Measurements from ENCODE around the gene SAP30. TPM values are rescaled to one million over a fixed set of nuclear protein-coding genes. Genes with fewer than 3 reads are reported as not detected.

Gene SAP30
- total RNA-seq, 1 experiment from 2014 or later = 12.0 TPM

GRCh38 chr4:173362666-173363065 is 8.1 kb upstream of the SAP30 start:
- POLR2A ChIA-PET = no interaction called here
- H3K4me2 ChIP-seq (ENCODE audit: low read length) = no peak overlapping the region
- H3K36me3 ChIP-seq (ENCODE audit: control insufficient read depth in 1 of 2, insufficient read depth in 2 of 2, low read length in 2 of 2) = no peaks in the 10 kb centered on the region
- H3K4me3 ChIP-seq (replicated peaks in 1 of 2; ENCODE audit: low read depth in 1 of 2, low read length in 2 of 2) = no peak overlapping the region
- H3K9me3 ChIP-seq (ENCODE audit: control insufficient read depth in 1 of 2, insufficient read depth in 1 of 2, low read depth in 1 of 2, low read length in 2 of 2) = no peaks in the 10 kb centered on the region
- H3K9ac ChIP-seq (ENCODE audit: low read length) = no peak overlapping the region
- no peaks in the 10 kb centered on the region for H3K27me3 ChIP-seq (ENCODE audit: insufficient read depth, low read length)
- RAD21 ChIA-PET (ENCODE audit: low non-redundant PET in 1 of 2, low total read pairs in 2 of 2, uncharacterized antibody in 2 of 2, unreplicated experiment in 2 of 2) = no interaction called here
- 0 out of 4 replicates have a peak, but pooled peaks cover 0 to 2% of the 10 kb centered on the region in 2 experiments for H3K4me1 ChIP-seq (ENCODE audit: control insufficient read depth in 1 of 2, insufficient read depth in 2 of 2, low read length in 2 of 2)
- no peaks in the 10 kb centered on the region for H4K20me1 ChIP-seq (ENCODE audit: insufficient read depth)
- no peak for ATAC-seq
- no peak overlapping the region for H2AFZ ChIP-seq (ENCODE audit: low read depth, low read length, poor library complexity, severe bottlenecking)
- H3K9me2 ChIP-seq (ENCODE audit: insufficient read depth) = no peaks in the 10 kb centered on the region
- CTCF ChIA-PET = no interaction called here
- BruUV-seq (replicated peaks) = no TSS peak
- H3K79me2 ChIP-seq (ENCODE audit: insufficient read depth, low read length) = no peaks in the 10 kb centered on the region
- no peak for TF ChIP-seq FOSL1 (IDR thresholded peaks at IDR 0.05; ENCODE audit: low read depth)
- no peak for TF ChIP-seq EZH2 (IDR thresholded peaks at IDR 0.05)
- TF ChIP-seq POLR2A (IDR thresholded peaks at IDR 0.05; ENCODE audit: borderline replicate concordance, extremely low read depth, insufficient read depth, insufficient read length) = no peak
- TF ChIP-seq RAD21 (IDR thresholded peaks at IDR 0.05; ENCODE audit: low read depth) = no peak
- no peak for TF ChIP-seq CBX3 (IDR thresholded peaks at IDR 0.05; ENCODE audit: low read depth)
- TF ChIP-seq CEBPB (IDR thresholded peaks at IDR 0.05; ENCODE audit: low read depth) = no peak
- TF ChIP-seq SRF (IDR thresholded peaks at IDR 0.05; ENCODE audit: low read depth) = no peak
- no peak for TF ChIP-seq SIN3A (IDR thresholded peaks at IDR 0.05; ENCODE audit: low read depth)
- TF ChIP-seq TCF7L2 (IDR thresholded peaks at IDR 0.05; ENCODE audit: borderline replicate concordance, extremely low read depth, insufficient read depth, insufficient read length) = no peak
- no peak for TF ChIP-seq ATF3 (IDR thresholded peaks at IDR 0.05)
- TF ChIP-seq, protein P1, sequence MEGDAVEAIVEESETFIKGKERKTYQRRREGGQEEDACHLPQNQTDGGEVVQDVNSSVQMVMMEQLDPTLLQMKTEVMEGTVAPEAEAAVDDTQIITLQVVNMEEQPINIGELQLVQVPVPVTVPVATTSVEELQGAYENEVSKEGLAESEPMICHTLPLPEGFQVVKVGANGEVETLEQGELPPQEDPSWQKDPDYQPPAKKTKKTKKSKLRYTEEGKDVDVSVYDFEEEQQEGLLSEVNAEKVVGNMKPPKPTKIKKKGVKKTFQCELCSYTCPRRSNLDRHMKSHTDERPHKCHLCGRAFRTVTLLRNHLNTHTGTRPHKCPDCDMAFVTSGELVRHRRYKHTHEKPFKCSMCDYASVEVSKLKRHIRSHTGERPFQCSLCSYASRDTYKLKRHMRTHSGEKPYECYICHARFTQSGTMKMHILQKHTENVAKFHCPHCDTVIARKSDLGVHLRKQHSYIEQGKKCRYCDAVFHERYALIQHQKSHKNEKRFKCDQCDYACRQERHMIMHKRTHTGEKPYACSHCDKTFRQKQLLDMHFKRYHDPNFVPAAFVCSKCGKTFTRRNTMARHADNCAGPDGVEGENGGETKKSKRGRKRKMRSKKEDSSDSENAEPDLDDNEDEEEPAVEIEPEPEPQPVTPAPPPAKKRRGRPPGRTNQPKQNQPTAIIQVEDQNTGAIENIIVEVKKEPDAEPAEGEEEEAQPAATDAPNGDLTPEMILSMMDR (IDR thresholded peaks at IDR 0.05 in 2 of 3, conservative IDR thresholded peaks at IDR 0.05 in 1 of 3; ENCODE audit: borderline replicate concordance in 1 of 3, insufficient read depth in 1 of 3, low read depth in 2 of 3, low read length in 2 of 3) = no peak
- TF ChIP-seq MAX (IDR thresholded peaks at IDR 0.05) = no peak
- no peak for TF ChIP-seq EGR1 (IDR thresholded peaks at IDR 0.05; ENCODE audit: low read depth)
- no peak for TF ChIP-seq SP1 (IDR thresholded peaks at IDR 0.05; ENCODE audit: low read depth)
- no peak for TF ChIP-seq ELF1 (IDR thresholded peaks at IDR 0.05; ENCODE audit: borderline replicate concordance, low read depth)
- no peak for TF ChIP-seq JUND (IDR thresholded peaks at IDR 0.05)
- no peak for TF ChIP-seq EZH2phosphoT487 (IDR thresholded peaks at IDR 0.05; ENCODE audit: borderline replicate concordance)
- TF ChIP-seq ZNF274 (IDR thresholded peaks at IDR 0.05; ENCODE audit: low read depth, low read length) = no peak
- no peak for TF ChIP-seq REST (IDR thresholded peaks at IDR 0.05; ENCODE audit: low read depth)
- TF ChIP-seq POLR2AphosphoS5 (IDR thresholded peaks at IDR 0.05; ENCODE audit: low read depth, low read length) = no peak
- intact Hi-C loops (cut with micrococcal nuclease) = no loop called here
- H3K27ac ChIP-seq (ENCODE audit: low read depth, low read length) = no peak overlapping the region
- DNase-seq (ENCODE audit: low read depth, low spot score) = no peak

Data from HCT116 (cell line).